Aorta (tissue), 5 donors: Measurements from ENCODE around the gene MADCAM1. TPM values are rescaled to one million over a fixed set of nuclear protein-coding genes. Genes with fewer than 3 reads are reported as not detected.

Source experiments
- ATAC-seq: fragments of 200-7000 bp; cut with Tn5 transposase; one replicate; pipeline ENCODE4 v1.9.1; 2022; ENCODE audit warnings: moderate library complexity; ENCODE audit not compliant: low FRiP score
- DNase-seq, 2 donors: peaks; one replicate each; pipeline ENCODE4 v3.0.0-alpha.2; 2020
- H3K27ac ChIP-seq, 2 donors: one replicate each; pipeline ENCODE4 v1.5.1; 2013; ENCODE audit warnings: low read length in 2 of 2, mild to moderate bottlenecking in 2 of 2, moderate library complexity in 2 of 2, control low read depth in 1 of 2, inconsistent platforms in 1 of 2, low read depth in 1 of 2
- H3K27me3 ChIP-seq, 2 donors: one replicate each; pipeline ENCODE4 v1.6.1; 2013; ENCODE audit warnings: control low read depth in 1 of 2, low read length in 1 of 2, mild to moderate bottlenecking in 1 of 2, moderate library complexity in 1 of 2; ENCODE audit not compliant: insufficient read depth in 2 of 2, control insufficient read depth in 1 of 2
- H3K36me3 ChIP-seq, 2 donors: one replicate each; pipeline ENCODE4 v1.6.1; 2013; ENCODE audit warnings: control low read depth in 1 of 2, low read length in 1 of 2, mild to moderate bottlenecking in 1 of 2; ENCODE audit not compliant: insufficient read depth in 2 of 2, control insufficient read depth in 1 of 2
- H3K4me1 ChIP-seq, 2 donors: one replicate each; pipeline ENCODE4 v1.6.1; 2013; ENCODE audit warnings: low read length in 2 of 2, control low read depth in 1 of 2, mild to moderate bottlenecking in 1 of 2, moderate library complexity in 1 of 2; ENCODE audit not compliant: insufficient read depth in 2 of 2, control insufficient read depth in 1 of 2
- H3K4me3 ChIP-seq, 2 donors: one replicate each; pipeline ENCODE4 v1.5.1; 2013; ENCODE audit warnings: low read length in 2 of 2, control low read depth in 1 of 2, mild to moderate bottlenecking in 1 of 2
- H3K9me3 ChIP-seq: one replicate; pipeline ENCODE4 v1.6.1; 2013; ENCODE audit warnings: mild to moderate bottlenecking, low read length; ENCODE audit not compliant: control insufficient read depth
- WGBS, 2 donors: extraction: QIAGEN DNeasy Blood & Tissue Kit; methylation state at CpG; one replicate each; pipeline ENCODE4 v1.1.7; 2013; 5-methylcytosine and 5-hydroxymethylcytosine counted together
- intact Hi-C, 2 donors: fragments of 100-400 bp; cut with DNase I; formaldehyde crosslinking; loops; one replicate each; pipeline versions ENCODE4 v1.14.2 to v1.15.0; 2022
- polyA plus RNA-seq, 2 donors: library from polyadenylated mRNA; stranded (reverse); fragments of 200-250 nt; gene quantifications; one replicate each; pipeline ENCODE4 v1.2.3, GENCODE V29; 2013
- total RNA-seq, 2 donors: library from RNA; stranded (reverse); fragmentation: NEBNext Ultra II Directional; extraction: Animal tissue kit (Norgen Biotek cat#: 25700); gene quantifications; one replicate each; pipeline ENCODE4 v1.2.1, GENCODE V29; 2021
- donor health status: healthy with polysubstance abuse.
- donor health status: Bipolar disorder and iron deficiency.
- donor health status: DM: no; HTN: no; CAD: no.
- donor health status: DM: no; HTN: no; CAD: no.
- donor health status: DM: yes; HTN: yes; CAD: no.

The MADCAM1 gene
- total and polyA plus RNA-seq, 4 donors = 0.50 to 1.4 (median 0.63) TPM; not detected in 1

DNA sequence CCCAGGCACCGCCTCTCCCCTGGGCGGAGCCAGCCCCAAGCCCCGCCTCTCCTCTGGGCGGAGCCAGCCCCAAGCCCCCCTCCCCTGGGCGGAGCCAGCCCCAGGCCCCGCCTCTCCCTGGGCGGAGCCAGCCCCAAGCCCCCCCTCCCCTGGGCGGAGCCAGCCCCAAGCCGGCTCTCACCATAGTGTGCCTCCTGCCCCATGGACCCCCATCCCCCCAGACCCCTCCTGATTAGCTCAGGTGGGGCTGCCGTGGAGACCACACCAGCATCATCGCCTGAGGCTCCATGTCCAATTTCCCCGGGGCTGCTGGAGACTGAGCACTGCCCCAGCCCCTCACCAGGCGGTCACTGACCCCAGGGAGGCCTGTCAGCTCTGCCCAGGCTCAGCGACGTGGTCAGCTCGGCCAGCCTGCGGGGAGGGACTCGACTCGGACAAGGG lies 4.2 kb upstream of the MADCAM1 start:
- no peak for ATAC-seq
- intact Hi-C loops = no loop called here
- no peaks in the 10 kb centered on the region for H3K27me3 ChIP-seq
- no peak overlapping the region for H3K27ac ChIP-seq
- H3K9me3 ChIP-seq = no peaks in the 10 kb centered on the region
- no peaks in the 10 kb centered on the region for H3K36me3 ChIP-seq
- no peak overlapping the region for H3K4me3 ChIP-seq
- H3K4me1 ChIP-seq = no peaks in the 10 kb centered on the region
- 77 to 88% methylated on average over 10 to 19 of the region's 19 CpGs for WGBS, 2 donors
- no peak for DNase-seq

DNA sequence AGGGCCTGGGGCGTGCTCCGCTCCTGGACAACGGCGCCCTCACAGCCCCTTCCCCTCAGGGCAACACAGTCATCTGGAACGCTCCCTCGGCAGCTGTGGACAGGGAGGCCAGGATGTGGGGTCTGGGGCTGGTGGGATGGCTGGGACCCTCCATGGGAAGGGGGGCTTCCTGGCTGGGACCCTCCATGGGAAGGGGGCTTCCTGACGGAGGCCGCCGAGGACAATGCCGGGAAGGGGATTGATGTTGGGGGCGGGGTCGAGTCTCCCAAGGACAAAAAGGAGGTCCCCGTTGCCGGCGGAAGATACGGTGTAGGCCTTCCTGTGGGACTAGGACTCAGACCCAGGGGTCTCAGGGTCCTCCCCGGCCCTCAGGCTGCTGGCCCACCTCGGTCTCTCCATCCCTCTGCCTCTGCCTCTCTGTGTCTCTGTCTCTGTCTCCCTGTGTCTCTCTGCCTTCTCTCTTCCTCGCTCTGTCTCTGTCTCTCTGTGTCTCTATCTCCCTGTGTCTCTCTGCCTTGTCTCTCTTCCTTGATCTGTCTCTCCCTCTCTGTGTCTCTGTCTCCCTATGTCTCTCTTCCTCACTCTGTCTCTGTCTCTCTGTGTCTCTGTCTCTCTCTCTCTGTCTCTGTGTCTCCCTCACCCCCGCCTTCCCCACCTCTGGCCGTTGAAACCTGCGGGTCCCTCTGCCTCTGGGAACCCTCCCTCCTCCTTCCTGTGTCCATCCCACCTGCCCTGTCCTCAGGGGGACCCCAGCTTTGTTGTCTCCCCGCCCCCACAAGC lies 2.7 kb upstream of the MADCAM1 start:
- ATAC-seq = no peak
- intact Hi-C loops = no loop called here
- H3K27me3 ChIP-seq = no peaks in the 10 kb centered on the region

GRCh38 chr19:494171-495080 lies 1.9 kb upstream of the MADCAM1 start:
- ATAC-seq (no peak), DNase-seq (no peak)
- WGBS, 2 donors = 49 to 54% methylated on average over 21 to 22 of the region's 22 CpGs
- Histone ChIP-seq H3K4me3 (no peak overlapping the region), H3K36me3 (no peaks in the 10 kb centered on the region), H3K27me3 (no peaks in the 10 kb centered on the region), H3K4me1 (no peaks in the 10 kb centered on the region), H3K27ac (no peak overlapping the region), H3K9me3 (no peaks in the 10 kb centered on the region)
- intact Hi-C loops = no loop called here

More for the DNA sequence above, 2.7 kb upstream of the MADCAM1 start:
- Histone ChIP-seq H3K27ac (no peak overlapping the region), H3K4me1 (no peaks in the 10 kb centered on the region), H3K4me3 (no peak overlapping the region), H3K9me3 (no peaks in the 10 kb centered on the region), H3K36me3 (no peaks in the 10 kb centered on the region)
- 76 to 77% methylated on average over 23 of the region's 23 CpGs for WGBS, 2 donors
- DNase-seq = no peak

DNA sequence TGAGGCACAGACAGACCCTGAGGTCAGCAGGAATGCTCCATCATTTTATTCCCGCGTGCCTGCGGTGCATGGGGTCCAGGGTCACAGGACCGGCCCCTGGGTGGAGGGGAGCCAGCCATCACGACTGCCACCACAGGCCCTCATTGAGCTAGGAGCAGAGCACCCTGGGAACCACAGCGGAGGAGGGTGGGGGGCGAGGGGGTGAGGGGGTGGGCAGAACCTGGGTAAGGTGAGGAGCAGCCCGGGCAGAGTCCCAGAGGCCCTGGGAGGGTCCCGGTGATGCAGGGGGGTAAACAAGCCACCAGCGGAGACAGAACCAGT lies 1.2 kb upstream of the MADCAM1 start:
- no peaks in the 10 kb centered on the region for H3K27me3 ChIP-seq
- H3K9me3 ChIP-seq = no peaks in the 10 kb centered on the region
- intact Hi-C loops = no loop called here
- no peak overlapping the region for H3K27ac ChIP-seq
- H3K4me1 ChIP-seq = no peaks in the 10 kb centered on the region
- WGBS, 2 donors = 47 to 52% methylated on average over 10 of the region's 10 CpGs
- no peak for DNase-seq
- ATAC-seq = no peak
- H3K4me3 ChIP-seq = no peak overlapping the region
- no peaks in the 10 kb centered on the region for H3K36me3 ChIP-seq

- no peaks in the 10 kb centered on the region for H3K27me3 ChIP-seq
These were observed 729 bp upstream of the MADCAM1 start for GRCh38 chr19:495402-496111.

GRCh38 chr19:496986-497385 lies 700 bp downstream of the MADCAM1 start:
- H3K27me3 ChIP-seq = no peaks in the 10 kb centered on the region
- intact Hi-C loops = no loop called here
- ATAC-seq = no peak

More at GRCh38 chr19:495402-496111, 729 bp upstream of the MADCAM1 start:
- Histone ChIP-seq H3K4me3 (no peak overlapping the region), H3K27ac (no peak overlapping the region), H3K9me3 (no peaks in the 10 kb centered on the region), H3K36me3 (no peaks in the 10 kb centered on the region), H3K4me1 (no peaks in the 10 kb centered on the region)
- ATAC-seq = no peak
- WGBS, 2 donors = 15% methylated on average over 32 of the region's 32 CpGs
- DNase-seq = no peak
- intact Hi-C loops = no loop called here

GRCh38 chr19:497491-497868 lies 1.2 kb downstream of the MADCAM1 start:
- Histone ChIP-seq H3K4me3 (no peak overlapping the region), H3K9me3 (no peaks in the 10 kb centered on the region), H3K27me3 (no peaks in the 10 kb centered on the region), H3K4me1 (no peaks in the 10 kb centered on the region), H3K27ac (no peak overlapping the region), H3K36me3 (no peaks in the 10 kb centered on the region)
- DNase-seq (no peak), ATAC-seq (no peak)
- intact Hi-C loops = no loop called here
- WGBS, 2 donors = 2 to 4% methylated on average over 15 to 36 of the region's 36 CpGs

More at GRCh38 chr19:496986-497385, 700 bp downstream of the MADCAM1 start:
- Histone ChIP-seq H3K27ac (no peak overlapping the region), H3K36me3 (no peaks in the 10 kb centered on the region), H3K4me1 (no peaks in the 10 kb centered on the region), H3K4me3 (no peak overlapping the region), H3K9me3 (no peaks in the 10 kb centered on the region)
- no peak for DNase-seq
- 7 to 8% methylated on average over 4 to 18 of the region's 18 CpGs for WGBS, 2 donors

DNA sequence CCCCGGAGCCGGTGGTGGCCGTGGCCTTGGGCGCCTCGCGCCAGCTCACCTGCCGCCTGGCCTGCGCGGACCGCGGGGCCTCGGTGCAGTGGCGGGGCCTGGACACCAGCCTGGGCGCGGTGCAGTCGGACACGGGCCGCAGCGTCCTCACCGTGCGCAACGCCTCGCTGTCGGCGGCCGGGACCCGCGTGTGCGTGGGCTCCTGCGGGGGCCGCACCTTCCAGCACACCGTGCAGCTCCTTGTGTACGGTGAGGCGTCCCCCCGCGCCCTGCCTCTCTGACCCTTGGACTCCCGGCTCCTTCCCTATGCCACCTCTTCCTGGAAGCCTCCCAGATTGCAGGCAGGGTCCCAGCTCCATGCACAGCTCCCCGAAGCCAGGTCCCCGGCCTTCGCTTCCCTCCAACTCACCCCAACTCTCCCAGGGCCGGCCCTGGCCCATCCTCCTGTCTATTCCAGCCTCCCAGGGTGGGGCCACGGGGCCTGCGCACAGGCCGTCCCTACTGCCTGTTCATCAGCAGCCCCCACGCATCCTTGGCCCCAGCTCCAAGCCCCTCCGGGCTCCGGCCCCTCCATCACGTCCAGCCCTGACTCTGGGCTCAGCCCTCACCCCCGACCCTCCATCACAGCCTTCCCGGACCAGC lies 1.7 kb downstream of the MADCAM1 start:
- Histone ChIP-seq H3K4me1 (no peaks in the 10 kb centered on the region), H3K27ac (no peak overlapping the region), H3K36me3 (no peaks in the 10 kb centered on the region), H3K27me3 (no peaks in the 10 kb centered on the region), H3K9me3 (no peaks in the 10 kb centered on the region), H3K4me3 (no peak overlapping the region)
- DNase-seq (no peak), ATAC-seq (no peak)
- WGBS, 2 donors = 1 to 2% methylated on average over 31 to 50 of the region's 50 CpGs
- intact Hi-C loops = no loop called here
